ENCODE data around the gene IREB2. TPM values are rescaled to one million over a fixed set of nuclear protein-coding genes. Genes with fewer than 3 reads are reported as not detected.

Gene IREB2
- total and polyA plus RNA-seq, 2 of the 13 experiments (the other 11 are each of a cell fraction or from before 2014, with no cell fraction given): 24.2 to 30.4 TPM

DNA sequence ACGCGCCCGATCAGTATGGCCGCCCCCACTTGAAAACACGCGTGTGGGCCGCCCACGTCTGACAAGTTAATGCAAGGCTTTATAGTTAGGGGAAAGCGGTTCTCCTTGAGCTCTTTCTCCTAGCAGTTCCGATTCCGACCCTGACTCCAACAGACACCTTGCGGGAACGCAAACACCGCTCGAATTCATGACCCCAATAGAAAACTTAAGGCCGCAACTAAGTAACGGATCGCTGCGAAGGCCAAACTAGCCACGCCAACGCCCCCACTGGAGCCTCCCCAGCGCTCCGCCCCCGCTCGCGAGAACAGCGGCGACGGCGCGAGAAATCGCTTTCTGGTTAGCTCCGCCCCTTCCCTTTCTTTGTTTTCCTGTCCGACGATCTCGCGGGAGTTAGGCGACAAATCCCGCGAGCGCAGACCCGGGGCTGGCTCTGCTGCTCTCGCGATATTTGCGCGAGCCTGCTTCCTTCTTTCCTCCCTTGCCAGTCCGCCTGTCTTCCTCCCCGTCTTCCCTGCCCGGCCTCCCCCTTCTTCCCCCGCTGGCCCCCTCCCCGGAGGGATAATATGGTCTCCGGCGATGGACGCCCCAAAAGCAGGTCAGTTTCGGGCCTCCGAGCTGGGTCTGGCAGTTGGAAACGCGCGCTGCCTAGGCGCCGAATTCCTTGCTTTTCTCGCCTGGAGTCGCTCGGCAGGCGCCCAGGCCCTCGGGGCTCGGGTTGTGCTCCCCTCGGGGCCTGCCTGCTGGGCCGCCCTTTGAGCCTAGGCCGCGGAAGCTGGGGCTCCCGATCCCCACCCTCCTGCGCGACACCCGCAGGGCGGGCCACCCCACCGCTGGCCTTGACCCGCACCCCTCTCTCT lies at the start of gene IREB2 (continued):
- TF ChIP-seq LCORL (IDR thresholded peaks at IDR 0.05) (peak; percentile 65; the same call in 1 of the 2 replicates), LCORL (CRISPR knock-in tag; IDR thresholded peaks at IDR 0.05) (peak; percentile 50), ZNF605 (CRISPR knock-in tag; IDR thresholded peaks at IDR 0.05) (peak; percentile 25; the same call in 1 of the 2 replicates), ZNF138 (CRISPR knock-in tag; IDR thresholded peaks at IDR 0.05; ENCODE audit: low read depth) (no peak), ZNF660 (CRISPR knock-in tag; IDR thresholded peaks at IDR 0.05; ENCODE audit: borderline replicate concordance, low read depth) (no peak), NR2F1 (CRISPR knock-in tag; IDR thresholded peaks at IDR 0.05) (peak in 1 of 2 experiments; percentile 76; a peak in 2 of 4 replicates), ZMYM3 (CRISPR knock-in tag; IDR thresholded peaks at IDR 0.05) (no peak), IKZF1 (IDR thresholded peaks at IDR 0.05) (no peak), ZNF10 (CRISPR knock-in tag; IDR thresholded peaks at IDR 0.05; ENCODE audit: borderline replicate concordance, low read depth) (no peak), ZNF232 (CRISPR knock-in tag; IDR thresholded peaks at IDR 0.05; ENCODE audit: borderline replicate concordance) (peak; percentile 85), ZBTB20 (CRISPR knock-in tag; IDR thresholded peaks at IDR 0.05; ENCODE audit: borderline replicate concordance, low read depth) (0 out of 2 replicates have a peak, but pooled peaks have one; percentile 15), ZFP37 (CRISPR knock-in tag; IDR thresholded peaks at IDR 0.05; ENCODE audit: borderline replicate concordance) (peak; percentile 56; the same call in 1 of the 2 replicates), TARDBP (CRISPR knock-in tag; IDR thresholded peaks at IDR 0.05) (peak; percentile 17), ZNF343 (CRISPR knock-in tag; IDR thresholded peaks at IDR 0.05) (0 out of 2 replicates have a peak, but pooled peaks have one; percentile 34), KDM2A (CRISPR knock-in tag; IDR thresholded peaks at IDR 0.05; ENCODE audit: borderline replicate concordance, low read depth) (peak; percentile 58; the same call in 1 of the 2 replicates), KDM5A (IDR thresholded peaks at IDR 0.05; ENCODE audit: borderline replicate concordance, low read length) (peak; percentile 90; the same call in 1 of the 2 replicates), ZNF292 (CRISPR knock-in tag; IDR thresholded peaks at IDR 0.05; ENCODE audit: borderline replicate concordance, low read depth) (no peak), ZNF12 (CRISPR knock-in tag; IDR thresholded peaks at IDR 0.05) (0 out of 2 replicates have a peak, but pooled peaks have one; percentile 5), HDAC6 (IDR thresholded peaks at IDR 0.05; ENCODE audit: low read depth, low read length) (no peak), SRF (IDR thresholded peaks at IDR 0.05; ENCODE audit: low read depth, low read length) (no peak), ZNF256 (CRISPR knock-in tag; conservative IDR thresholded peaks at IDR 0.05) (0 out of 2 replicates have a peak, but pooled peaks have one; percentile 68)
- TF ChIP-seq, protein P1, sequence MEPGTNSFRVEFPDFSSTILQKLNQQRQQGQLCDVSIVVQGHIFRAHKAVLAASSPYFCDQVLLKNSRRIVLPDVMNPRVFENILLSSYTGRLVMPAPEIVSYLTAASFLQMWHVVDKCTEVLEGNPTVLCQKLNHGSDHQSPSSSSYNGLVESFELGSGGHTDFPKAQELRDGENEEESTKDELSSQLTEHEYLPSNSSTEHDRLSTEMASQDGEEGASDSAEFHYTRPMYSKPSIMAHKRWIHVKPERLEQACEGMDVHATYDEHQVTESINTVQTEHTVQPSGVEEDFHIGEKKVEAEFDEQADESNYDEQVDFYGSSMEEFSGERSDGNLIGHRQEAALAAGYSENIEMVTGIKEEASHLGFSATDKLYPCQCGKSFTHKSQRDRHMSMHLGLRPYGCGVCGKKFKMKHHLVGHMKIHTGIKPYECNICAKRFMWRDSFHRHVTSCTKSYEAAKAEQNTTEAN (CRISPR knock-in tag; conservative IDR thresholded peaks at IDR 0.05): 0 out of 2 replicates have a peak, but pooled peaks have one; percentile 30
- TF ChIP-seq, protein P2, sequence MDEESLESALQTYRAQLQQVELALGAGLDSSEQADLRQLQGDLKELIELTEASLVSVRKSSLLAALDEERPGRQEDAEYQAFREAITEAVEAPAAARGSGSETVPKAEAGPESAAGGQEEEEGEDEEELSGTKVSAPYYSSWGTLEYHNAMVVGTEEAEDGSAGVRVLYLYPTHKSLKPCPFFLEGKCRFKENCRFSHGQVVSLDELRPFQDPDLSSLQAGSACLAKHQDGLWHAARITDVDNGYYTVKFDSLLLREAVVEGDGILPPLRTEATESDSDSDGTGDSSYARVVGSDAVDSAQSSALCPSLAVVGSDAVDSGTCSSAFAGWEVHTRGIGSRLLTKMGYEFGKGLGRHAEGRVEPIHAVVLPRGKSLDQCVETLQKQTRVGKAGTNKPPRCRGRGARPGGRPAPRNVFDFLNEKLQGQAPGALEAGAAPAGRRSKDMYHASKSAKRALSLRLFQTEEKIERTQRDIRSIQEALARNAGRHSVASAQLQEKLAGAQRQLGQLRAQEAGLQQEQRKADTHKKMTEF (CRISPR knock-in tag; IDR thresholded peaks at IDR 0.05): peak; percentile 67
- TF ChIP-seq, protein P3, sequence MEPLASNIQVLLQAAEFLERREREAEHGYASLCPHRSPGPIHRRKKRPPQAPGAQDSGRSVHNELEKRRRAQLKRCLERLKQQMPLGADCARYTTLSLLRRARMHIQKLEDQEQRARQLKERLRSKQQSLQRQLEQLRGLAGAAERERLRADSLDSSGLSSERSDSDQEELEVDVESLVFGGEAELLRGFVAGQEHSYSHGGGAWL (CRISPR knock-in tag; IDR thresholded peaks at IDR 0.05): peak; percentile 55; the same call in 1 of the 2 replicates
- TF ChIP-seq, protein P4, sequence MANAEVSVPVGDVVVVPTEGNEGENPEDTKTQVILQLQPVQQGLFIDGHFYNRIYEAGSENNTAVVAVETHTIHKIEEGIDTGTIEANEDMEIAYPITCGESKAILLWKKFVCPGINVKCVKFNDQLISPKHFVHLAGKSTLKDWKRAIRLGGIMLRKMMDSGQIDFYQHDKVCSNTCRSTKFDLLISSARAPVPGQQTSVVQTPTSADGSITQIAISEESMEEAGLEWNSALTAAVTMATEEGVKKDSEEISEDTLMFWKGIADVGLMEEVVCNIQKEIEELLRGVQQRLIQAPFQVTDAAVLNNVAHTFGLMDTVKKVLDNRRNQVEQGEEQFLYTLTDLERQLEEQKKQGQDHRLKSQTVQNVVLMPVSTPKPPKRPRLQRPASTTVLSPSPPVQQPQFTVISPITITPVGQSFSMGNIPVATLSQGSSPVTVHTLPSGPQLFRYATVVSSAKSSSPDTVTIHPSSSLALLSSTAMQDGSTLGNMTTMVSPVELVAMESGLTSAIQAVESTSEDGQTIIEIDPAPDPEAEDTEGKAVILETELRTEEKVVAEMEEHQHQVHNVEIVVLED (CRISPR knock-in tag; IDR thresholded peaks at IDR 0.05; ENCODE audit: borderline replicate concordance): peak; percentile 59; the same call in 1 of the 2 replicates

Data from HepG2 (cell line).